Cardiac fibroblast (primary cell): ENCODE results near the gene RTN4R.
"Not testable (repeated sequence)": the region's sequence is repeated elsewhere in the genome, so short reads cannot be mapped to it uniquely, and the experiment has no call there.

Experiments used
- DNase-seq, 2 donors: peaks; one replicate each; pipeline versions ENCODE4 v3.0.0 to v3.0.0-alpha.2; 2010; ENCODE audit warnings: low read depth in 2 of 2
- H3K4me3 ChIP-seq, 2 donors: replicated peaks in 1 of 2; 1 replicate in 1 of 2; 2 replicates in 1 of 2; pipeline ENCODE4 v1.5.1; 2011; ENCODE audit warnings: low read depth in 2 of 2, low read length in 2 of 2, mild to moderate bottlenecking in 2 of 2, moderate library complexity in 1 of 2
- CTCF ChIP-seq: IDR thresholded peaks from one replicate; pipeline ENCODE4 v1.5.1; 2011; ENCODE audit warnings: low read depth, mild to moderate bottlenecking, low read length, inconsistent platforms

RTN4R gene

DNA sequence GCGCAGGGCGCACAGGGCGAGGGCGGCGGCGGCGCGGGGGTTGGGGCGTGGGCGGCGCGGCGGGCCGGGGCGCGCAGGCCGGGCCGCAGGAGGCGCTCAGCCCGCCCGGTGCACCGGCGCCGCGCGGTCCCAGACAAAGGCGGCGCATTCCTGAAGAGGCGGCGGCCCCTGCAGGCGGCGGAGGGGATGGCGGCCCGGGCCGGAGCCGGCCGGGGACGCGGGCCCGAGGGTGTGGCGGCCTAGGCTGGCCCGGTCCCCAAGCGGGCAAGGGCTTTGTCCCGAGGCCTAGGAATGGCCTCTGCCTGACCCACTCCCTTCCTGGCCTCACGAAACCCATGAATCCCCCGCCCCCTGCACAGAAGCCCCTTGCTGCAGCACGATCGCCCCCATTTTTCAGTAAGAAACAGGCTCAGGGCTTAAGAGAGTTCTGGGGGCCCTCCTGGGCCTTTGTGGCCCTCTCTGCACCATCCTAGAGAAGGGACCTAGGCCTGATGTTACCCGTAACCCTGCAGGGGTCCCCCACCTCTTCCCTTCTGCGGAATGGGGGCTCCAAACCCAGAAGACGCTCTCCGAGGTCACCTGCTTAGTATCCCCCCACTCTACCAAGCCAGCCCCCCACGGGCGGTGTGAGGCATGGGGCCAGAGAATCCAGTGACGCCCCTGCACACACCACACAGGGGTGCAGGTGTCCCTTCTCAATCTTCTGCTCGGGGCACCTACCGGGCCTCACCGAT, at the start of gene RTN4R:
Gene RTN4R, minus strand, starts transcription at position 40 of the 734 bp plus-strand sequence. CDS start 226 bp downstream, outside the sequence.
- peak within 1 kb of the TSS in 1 of 2 donors; percentile 24 for H3K4me3 ChIP-seq
- peak; percentile 35 for TF ChIP-seq CTCF
- DNase-seq, result peak; percentile 36 to 55

- peak; percentile 14 to 34 for DNase-seq
- not testable (repeated sequence) for H3K4me3 ChIP-seq
- peak; percentile 51 for TF ChIP-seq CTCF
Measured at GRCh38 chr22:20317402-20318042, 49.4 kb upstream of the RTN4R start.

GRCh38 chr22:20316844-20317401, 48.8 kb upstream of the RTN4R start:
- H3K4me3 ChIP-seq, result no peak overlapping the region
- no peak for TF ChIP-seq CTCF
- DNase-seq, result no peak

- no peak for TF ChIP-seq CTCF
Measured at GRCh38 chr22:20316217-20316843, 48.2 kb upstream of the RTN4R start.

GRCh38 chr22:20315337-20316216, 47.5 kb upstream of the RTN4R start:
- no peak overlapping the region for H3K4me3 ChIP-seq
- no peak for TF ChIP-seq CTCF
- no peak for DNase-seq

More at GRCh38 chr22:20316217-20316843, 48.2 kb upstream of the RTN4R start:
- no peak overlapping the region for H3K4me3 ChIP-seq
- no peak for DNase-seq

DNA sequence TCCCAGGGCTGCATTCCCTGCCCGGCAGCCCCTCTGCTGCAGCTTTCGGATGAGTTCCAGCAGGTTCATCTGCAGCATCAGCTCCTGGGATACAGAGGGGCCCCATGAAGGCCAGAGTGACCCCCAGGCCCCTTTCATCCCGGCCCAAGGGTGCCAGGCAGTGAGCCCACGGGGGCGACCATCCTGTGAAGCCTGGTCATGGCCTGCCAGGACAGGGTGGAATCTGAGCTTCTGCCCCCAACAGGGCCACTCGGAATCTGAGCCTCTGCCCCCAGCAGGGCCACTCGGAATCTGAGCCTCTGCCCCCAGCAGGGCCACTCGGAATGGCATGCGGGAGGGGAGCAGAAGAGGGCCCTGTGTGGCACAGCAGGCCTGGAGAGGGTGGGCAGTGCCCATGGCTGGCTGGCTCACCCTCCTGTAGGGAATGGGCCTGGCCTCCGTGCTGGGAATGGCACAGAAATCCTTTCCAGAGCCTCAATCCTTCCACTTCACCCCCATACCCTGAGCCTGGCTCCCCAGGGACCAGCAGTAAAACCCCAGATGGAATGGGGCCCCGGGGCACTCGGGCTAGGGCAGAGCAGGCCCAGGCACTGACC, 46.7 kb upstream of the RTN4R start:
- not testable (repeated sequence) for DNase-seq, H3K4me3 ChIP-seq

DNA sequence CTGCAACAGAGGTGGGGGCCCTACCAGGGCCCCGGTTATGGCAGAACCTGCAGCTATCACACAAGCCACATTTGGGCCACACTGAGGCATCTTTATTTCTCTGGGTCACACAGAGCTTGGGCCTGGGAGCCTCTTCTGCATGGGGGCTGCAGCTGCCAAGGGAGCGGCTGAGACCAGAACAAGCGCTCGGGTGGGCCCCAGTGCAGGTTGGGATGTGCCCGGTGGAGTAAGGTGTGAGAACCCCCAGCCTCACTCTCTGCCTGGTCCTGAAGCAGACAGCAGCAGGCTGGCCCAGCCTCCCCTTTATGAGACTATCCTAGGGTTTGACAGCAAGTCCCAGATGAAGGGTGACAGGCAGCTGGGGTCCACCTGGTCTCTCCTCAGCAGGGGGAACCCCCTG, 46.1 kb upstream of the RTN4R start:
- not testable (repeated sequence) for H3K4me3 ChIP-seq, DNase-seq

DNA sequence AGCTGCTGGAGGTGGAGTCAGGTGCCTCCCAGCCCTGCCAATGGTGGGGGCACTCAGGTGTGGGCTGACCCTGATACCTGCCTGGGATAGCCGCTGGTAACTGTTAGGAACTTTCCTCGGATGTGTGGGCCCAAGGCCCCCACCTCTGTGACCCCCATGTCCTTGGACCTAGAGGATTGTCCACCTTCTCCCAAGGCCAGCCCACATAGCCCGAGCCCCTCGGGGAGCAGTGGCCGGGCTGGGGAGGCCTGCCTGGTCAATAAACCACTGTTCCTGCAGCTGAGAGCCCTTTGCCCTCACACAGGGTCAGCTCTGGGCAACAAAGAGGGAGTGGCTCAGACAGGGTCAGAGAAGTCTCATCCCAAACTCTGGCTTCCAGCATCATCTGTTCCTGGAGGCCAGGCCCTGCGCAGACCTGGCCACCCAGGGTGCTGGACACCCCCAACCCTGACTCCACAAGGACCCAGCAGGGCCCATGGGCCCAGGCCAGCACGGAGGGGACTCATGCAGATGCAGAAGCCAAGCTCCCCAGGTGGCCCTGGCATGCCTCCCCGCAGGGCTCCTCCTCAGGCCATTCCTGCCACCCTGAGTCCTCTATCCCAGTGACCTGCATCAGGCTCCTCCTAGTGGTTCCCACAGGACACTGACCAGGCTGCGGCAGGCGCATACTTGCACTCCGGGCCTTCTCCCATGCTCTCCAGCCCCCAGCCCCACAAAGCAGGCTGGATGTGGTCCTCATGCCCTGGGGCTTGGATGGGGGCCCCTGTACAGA, 45.4 kb upstream of the RTN4R start:
- not testable (repeated sequence) for DNase-seq, H3K4me3 ChIP-seq
